A549 (cell line): ENCODE data around the gene OLIG2. TPM values are rescaled to one million over a fixed set of nuclear protein-coding genes. Genes with fewer than 3 reads are reported as not detected.

Experiments
- ATAC-seq, 2 experiments: fragments of 200-7000 bp in 1 of 2; fragments of >200 bp in 1 of 2; cut with Nextera tagmentation in 1 of 2; cut with Tn5 transposase in 1 of 2; 3 replicates each; pipeline versions ENCODE4 v1.8.0 to v1.9.1; 2018 to 2020; ENCODE audit warnings: mild to moderate bottlenecking in 1 of 2, moderate library complexity in 1 of 2
- CTCF ChIA-PET: fragments of 300-600 bp; sonication (Branson Sonifier 250); formaldehyde crosslinking; extraction: SDS; loops from one replicate; lab custom pipeline; 2021; ENCODE audit warnings: antibody characterized with exemption, inconsistent platforms; lab: Yijun Ruan, JAX
- POLR2A ChIA-PET: fragments of 350-600 bp; formaldehyde crosslinking; extraction: SDS; loops from one replicate; lab custom pipeline; 2021; ENCODE audit warnings: antibody characterized with exemption, inconsistent platforms; lab: Yijun Ruan, JAX
- DNase-seq, 2 experiments: peaks; one replicate each; pipeline versions ENCODE4 v3.0.0 to v3.0.0-alpha.2; 2011 to 2016; ENCODE audit warnings: low read depth in 1 of 2, low spot score in 1 of 2
- FAIRE-seq: peaks from 2 replicates; lab custom pipeline; 2011; peaks lifted over from hg19 to GRCh38; lab: Jason Lieb, UNC
- H3K27ac ChIP-seq, 2 experiments: fragments of >200 bp; sonication (Bioruptor Twin); formaldehyde crosslinking; 3 replicates each; pipeline ENCODE4 v1.5.1; 2016 to 2017
- H3K4me1 ChIP-seq: fragments of >200 bp; sonication (Bioruptor Twin); formaldehyde crosslinking; 3 replicates; pipeline ENCODE4 v1.6.1; 2016
- H3K4me2 ChIP-seq: fragments of >200 bp; sonication (Bioruptor Twin); formaldehyde crosslinking; 3 replicates; pipeline ENCODE4 v1.6.1; 2016
- H3K4me3 ChIP-seq: fragments of >200 bp; sonication (Bioruptor Twin); formaldehyde crosslinking; 3 replicates; pipeline ENCODE4 v1.5.1; 2016
- H3K9me3 ChIP-seq: fragments of >200 bp; sonication (Bioruptor Twin); formaldehyde crosslinking; 3 replicates; pipeline ENCODE4 v1.6.1; 2016
- BHLHE40 ChIP-seq: IDR thresholded peaks from 2 replicates; pipeline ENCODE4 v1.6.1; 2012; ENCODE audit warnings: low read depth, low read length, inconsistent platforms
- CEBPB ChIP-seq, 2 experiments: fragments of >200 bp in 1 of 2; sonication (Bioruptor Twin) in 1 of 2; formaldehyde crosslinking in 1 of 2; IDR thresholded peaks; 2 replicates each; pipeline ENCODE4 v1.6.1; 2012 to 2016
- CHD2 ChIP-seq: fragments of 150-350 bp; IDR thresholded peaks from 2 replicates; pipeline ENCODE4 v1.6.1; 2014; ENCODE audit warnings: low read length; ENCODE audit not compliant: partially characterized antibody
- CHD4 ChIP-seq: fragments of 200-600 bp; sonication (generic); IDR thresholded peaks from 2 replicates; pipeline ENCODE4 v1.6.1; 2016; ENCODE audit warnings: antibody characterized with exemption, mild to moderate bottlenecking, borderline replicate concordance
- E2F6 ChIP-seq: IDR thresholded peaks from 2 replicates; pipeline ENCODE4 v1.6.1; 2012; ENCODE audit warnings: low read depth, borderline replicate concordance
- EP300 ChIP-seq, 2 experiments: fragments of >200 bp; sonication (Bioruptor Twin); formaldehyde crosslinking; IDR thresholded peaks; 2 replicates in 1 of 2; 3 replicates in 1 of 2; pipeline ENCODE4 v1.6.1; 2016 to 2017
- ESRRA ChIP-seq: fragments of 150-350 bp; IDR thresholded peaks from 2 replicates; pipeline ENCODE4 v1.6.1; 2014; ENCODE audit warnings: mild to moderate bottlenecking, low read length, borderline replicate concordance
- FOXS1 ChIP-seq: fragments of 250-450 bp; sonication (Bioruptor Pico); IDR thresholded peaks from 2 replicates; pipeline ENCODE4 v1.5.0; 2020; ENCODE audit warnings: mild to moderate bottlenecking, moderate library complexity
- HDAC2 ChIP-seq: fragments of 200-600 bp; sonication (generic); IDR thresholded peaks from 2 replicates; pipeline ENCODE4 v1.6.1; 2016
- HEYL ChIP-seq: fragments of 250-450 bp; sonication (Bioruptor Pico); IDR thresholded peaks from 2 replicates; pipeline ENCODE4 v1.8.0; 2021; ENCODE audit warnings: mild to moderate bottlenecking, moderate library complexity
- HOXB5 ChIP-seq: fragments of 250-450 bp; sonication (Bioruptor Pico); IDR thresholded peaks from 2 replicates; pipeline ENCODE4 v1.5.0; 2020; ENCODE audit warnings: mild to moderate bottlenecking, moderate library complexity
- JUNB ChIP-seq: fragments of >200 bp; sonication (Bioruptor Twin); formaldehyde crosslinking; IDR thresholded peaks from 2 replicates; pipeline ENCODE4 v1.6.1; 2016
- MYC ChIP-seq: IDR thresholded peaks from 2 replicates; pipeline ENCODE4 v1.6.1; 2012; ENCODE audit warnings: mild to moderate bottlenecking, inconsistent platforms, low read length, improper control_type of control experiment, borderline replicate concordance
- NPAS2 ChIP-seq: fragments of 250-450 bp; sonication (Bioruptor Pico); IDR thresholded peaks from 2 replicates; pipeline ENCODE4 v1.8.0; 2022; ENCODE audit warnings: mild to moderate bottlenecking, moderate library complexity, borderline replicate concordance
- PHF8 ChIP-seq: fragments of 200-600 bp; sonication (generic); IDR thresholded peaks from 2 replicates; pipeline ENCODE4 v1.6.1; 2016; ENCODE audit warnings: low read depth, mild to moderate bottlenecking, antibody characterized with exemption, moderate library complexity, borderline replicate concordance
- POLR2AphosphoS2 ChIP-seq: conservative IDR thresholded peaks from 2 replicates; pipeline ENCODE4 v1.6.1; 2012; ENCODE audit warnings: low read length, improper control_type of control experiment, inconsistent platforms
- REST ChIP-seq: fragments of 200-600 bp; sonication (generic); IDR thresholded peaks from 2 replicates; pipeline ENCODE4 v1.6.1; 2016; ENCODE audit warnings: antibody characterized with exemption, mild to moderate bottlenecking, moderate library complexity
- TP53 ChIP-seq: fragments of 250-450 bp; sonication (Bioruptor Pico); IDR thresholded peaks from 2 replicates; pipeline ENCODE4 v1.5.0; 2021; ENCODE audit warnings: mild to moderate bottlenecking, moderate library complexity
- WGBS: methylation state at CpG from one replicate; pipeline ENCODE4 v1.1.6; 2017; ENCODE audit errors: missing lambda C conversion rate; 5-methylcytosine and 5-hydroxymethylcytosine counted together
- polyA plus RNA-seq, 4 experiments: library from polyadenylated mRNA; depleted of rRNA in 3 of 4; stranded (reverse); fragments of >200 nt; fragmentation: RNase III in 1 of 4; extraction: RNeasy Plus Mini Kit Qiagen cat#74134 plus additional on column Dnase treatment in 1 of 4; gene quantifications; 2 replicates in 3 of 4; 3 replicates in 1 of 4; pipeline ENCODE4 v1.2.3, GENCODE V29; 2011 to 2017
- TF ChIP-seq, protein P1 (sequence below): fragments of >200 bp; sonication (Bioruptor Twin); formaldehyde crosslinking; IDR thresholded peaks from 3 replicates; pipeline ENCODE4 v1.6.1; 2016
- TF ChIP-seq, protein P2 (sequence below): fragments of 150-350 bp; IDR thresholded peaks from 2 replicates; pipeline ENCODE4 v1.6.1; 2014; ENCODE audit warnings: low read depth, mild to moderate bottlenecking, low read length
- TF ChIP-seq, protein P3 (sequence below): IDR thresholded peaks from 2 replicates; pipeline ENCODE4 v1.6.1; 2012

Gene OLIG2
- polyA plus RNA-seq, 2 of the 4 experiments (the other 2 are of a cell fraction): not detected

DNA sequence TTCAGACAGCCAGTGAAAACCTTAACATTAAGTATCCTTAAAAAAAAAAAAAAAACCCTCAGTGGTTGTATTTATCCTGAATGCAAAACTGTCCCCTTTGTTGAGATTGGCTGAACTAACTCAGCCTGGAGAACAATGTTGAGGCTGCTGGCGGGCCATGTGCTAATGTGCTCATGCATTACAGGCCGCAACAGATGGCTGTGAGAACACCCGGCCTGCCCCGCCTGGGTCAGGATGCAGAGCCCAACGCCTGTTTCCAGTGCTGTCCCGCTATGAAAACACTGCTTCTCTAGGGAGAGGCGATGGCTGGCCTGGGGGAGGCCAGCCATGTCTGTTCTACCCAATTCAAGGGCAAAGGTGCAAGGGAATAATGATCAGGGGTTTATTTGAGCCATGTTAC is 13.8 kb downstream of the OLIG2 start:
- ATAC-seq (no peak), DNase-seq (no peak), FAIRE-seq (no peak)
- Histone ChIP-seq H3K4me3 (no peak overlapping the region), H3K4me2 (no peak overlapping the region), H3K9me3 (no peaks in the 10 kb centered on the region), H3K27ac (no peak overlapping the region), H3K4me1 (peaks cover 10% of the 10 kb centered on the region; the same call in 2 of the 3 replicates)
- ChIA-PET CTCF (interaction anchor here (1.1 kb wide), 1 partner anchor 22 kb away, joined by 3 read pairs; no protein-coding TSS in a partner anchor), POLR2A (no interaction called here)
- WGBS: 60% methylated on average over 7 of the region's 7 CpGs
- TF ChIP-seq EP300 (IDR thresholded peaks at IDR 0.05) (no peak), JUNB (no peak), REST (no peak), HDAC2 (no peak), CHD4 (no peak), MYC (no peak), NPAS2 (CRISPR knock-in tag) (no peak), POLR2AphosphoS2 (no peak), E2F6 (no peak), FOXS1 (CRISPR knock-in tag) (no peak), PHF8 (no peak), CEBPB (IDR thresholded peaks at IDR 0.05) (no peak)
- TF ChIP-seq, protein P1, sequence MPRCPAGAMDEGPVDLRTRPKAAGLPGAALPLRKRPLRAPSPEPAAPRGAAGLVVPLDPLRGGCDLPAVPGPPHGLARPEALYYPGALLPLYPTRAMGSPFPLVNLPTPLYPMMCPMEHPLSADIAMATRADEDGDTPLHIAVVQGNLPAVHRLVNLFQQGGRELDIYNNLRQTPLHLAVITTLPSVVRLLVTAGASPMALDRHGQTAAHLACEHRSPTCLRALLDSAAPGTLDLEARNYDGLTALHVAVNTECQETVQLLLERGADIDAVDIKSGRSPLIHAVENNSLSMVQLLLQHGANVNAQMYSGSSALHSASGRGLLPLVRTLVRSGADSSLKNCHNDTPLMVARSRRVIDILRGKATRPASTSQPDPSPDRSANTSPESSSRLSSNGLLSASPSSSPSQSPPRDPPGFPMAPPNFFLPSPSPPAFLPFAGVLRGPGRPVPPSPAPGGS: no peak
- TF ChIP-seq, protein P2, sequence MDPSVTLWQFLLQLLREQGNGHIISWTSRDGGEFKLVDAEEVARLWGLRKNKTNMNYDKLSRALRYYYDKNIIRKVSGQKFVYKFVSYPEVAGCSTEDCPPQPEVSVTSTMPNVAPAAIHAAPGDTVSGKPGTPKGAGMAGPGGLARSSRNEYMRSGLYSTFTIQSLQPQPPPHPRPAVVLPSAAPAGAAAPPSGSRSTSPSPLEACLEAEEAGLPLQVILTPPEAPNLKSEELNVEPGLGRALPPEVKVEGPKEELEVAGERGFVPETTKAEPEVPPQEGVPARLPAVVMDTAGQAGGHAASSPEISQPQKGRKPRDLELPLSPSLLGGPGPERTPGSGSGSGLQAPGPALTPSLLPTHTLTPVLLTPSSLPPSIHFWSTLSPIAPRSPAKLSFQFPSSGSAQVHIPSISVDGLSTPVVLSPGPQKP: no peak
- TF ChIP-seq, protein P3, sequence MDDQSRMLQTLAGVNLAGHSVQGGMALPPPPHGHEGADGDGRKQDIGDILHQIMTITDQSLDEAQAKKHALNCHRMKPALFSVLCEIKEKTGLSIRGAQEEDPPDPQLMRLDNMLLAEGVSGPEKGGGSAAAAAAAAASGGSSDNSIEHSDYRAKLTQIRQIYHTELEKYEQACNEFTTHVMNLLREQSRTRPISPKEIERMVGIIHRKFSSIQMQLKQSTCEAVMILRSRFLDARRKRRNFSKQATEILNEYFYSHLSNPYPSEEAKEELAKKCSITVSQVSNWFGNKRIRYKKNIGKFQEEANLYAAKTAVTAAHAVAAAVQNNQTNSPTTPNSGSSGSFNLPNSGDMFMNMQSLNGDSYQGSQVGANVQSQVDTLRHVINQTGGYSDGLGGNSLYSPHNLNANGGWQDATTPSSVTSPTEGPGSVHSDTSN: no peak

DNA sequence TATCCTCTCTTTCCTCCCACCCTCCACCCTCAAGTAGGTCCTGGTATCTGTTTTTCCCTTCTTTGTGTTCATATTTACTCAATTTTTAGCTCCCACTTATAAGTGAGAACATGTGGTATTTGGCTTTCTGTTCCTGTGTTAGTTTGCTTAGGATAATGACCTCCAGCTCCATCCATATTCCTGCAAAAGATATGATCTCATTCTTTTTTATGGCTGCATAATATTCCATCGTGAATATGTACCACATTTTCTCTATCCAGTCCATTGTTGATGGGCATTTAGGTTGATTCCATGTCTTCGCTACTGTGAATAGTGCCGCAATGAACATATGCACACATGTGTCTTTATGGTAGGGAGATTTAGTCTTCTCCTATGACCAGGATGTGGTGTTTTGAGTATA is 14.5 kb downstream of the OLIG2 start:
- TF ChIP-seq ESRRA: no peak
- TF ChIP-seq BHLHE40: no peak
- TF ChIP-seq CHD2: no peak
- TF ChIP-seq TP53 (CRISPR knock-in tag): no peak
- TF ChIP-seq HOXB5 (CRISPR knock-in tag): no peak
- TF ChIP-seq HEYL (CRISPR knock-in tag): no peak
- no peak for DNase-seq
- ChIA-PET POLR2A (no interaction called here), CTCF (interaction anchor here (1.1 kb wide), 1 partner anchor 21 kb away, joined by 3 read pairs; no protein-coding TSS in a partner anchor)
- no peak for FAIRE-seq
- no peak overlapping the region for H3K4me2 ChIP-seq
- H3K4me3 ChIP-seq: no peak overlapping the region
- whole genome bisulfite sequencing: 57% methylated on average over 3 of the region's 3 CpGs
- no peaks in the 10 kb centered on the region for H3K9me3 ChIP-seq
- H3K4me1 ChIP-seq: peaks cover 10% of the 10 kb centered on the region; the same call in 2 of the 3 replicates
- ATAC-seq: no peak
- H3K27ac ChIP-seq: no peak overlapping the region
